Osteocyte (in vitro differentiated cells): ENCODE data around the gene PTGER2. TPM values are rescaled to one million over a fixed set of nuclear protein-coding genes. Genes with fewer than 3 reads are reported as not detected.

Source experiments
- DNase-seq: peaks from one replicate; pipeline ENCODE4 v3.0.0; 2021; ENCODE audit warnings: mixed read lengths; ENCODE audit not compliant: unreplicated experiment; ENCODE audit errors: extremely low spot score
- H3K27ac Mint-ChIP-seq: one replicate; pipeline ENCODE4 v1.8.0; 2021; ENCODE audit warnings: mild to moderate bottlenecking, mixed read lengths; ENCODE audit not compliant: unreplicated experiment
- H3K27me3 Mint-ChIP-seq: one replicate; pipeline ENCODE4 v1.8.0; 2021; ENCODE audit warnings: mixed read lengths; ENCODE audit not compliant: unreplicated experiment
- H3K36me3 Mint-ChIP-seq: one replicate; pipeline ENCODE4 v1.8.0; 2021; ENCODE audit warnings: mixed read lengths; ENCODE audit not compliant: unreplicated experiment
- H3K4me1 Mint-ChIP-seq: one replicate; pipeline ENCODE4 v1.8.0; 2021; ENCODE audit warnings: mixed read lengths; ENCODE audit not compliant: unreplicated experiment
- H3K4me3 Mint-ChIP-seq: one replicate; pipeline ENCODE4 v1.8.0; 2021; ENCODE audit warnings: mild to moderate bottlenecking, moderate library complexity, mixed read lengths; ENCODE audit not compliant: unreplicated experiment
- H3K9me3 Mint-ChIP-seq: one replicate; pipeline ENCODE4 v1.8.0; 2021; ENCODE audit warnings: mixed read lengths; ENCODE audit not compliant: unreplicated experiment
- total RNA-seq: library from RNA; stranded (reverse); gene quantifications from 2 replicates; pipeline ENCODE4 v1.2.1, GENCODE V29; 2021
- TF ChIP-seq, protein P1 (sequence below): fragments of 200-600 bp; sonication (generic); IDR thresholded peaks from 2 replicates; pipeline ENCODE4 v1.5.0; 2021; ENCODE audit warnings: antibody characterized with exemption, mild to moderate bottlenecking, moderate library complexity

The PTGER2 gene
- total RNA-seq, 1 donor from 2014 or later: 2.1 TPM

DNA sequence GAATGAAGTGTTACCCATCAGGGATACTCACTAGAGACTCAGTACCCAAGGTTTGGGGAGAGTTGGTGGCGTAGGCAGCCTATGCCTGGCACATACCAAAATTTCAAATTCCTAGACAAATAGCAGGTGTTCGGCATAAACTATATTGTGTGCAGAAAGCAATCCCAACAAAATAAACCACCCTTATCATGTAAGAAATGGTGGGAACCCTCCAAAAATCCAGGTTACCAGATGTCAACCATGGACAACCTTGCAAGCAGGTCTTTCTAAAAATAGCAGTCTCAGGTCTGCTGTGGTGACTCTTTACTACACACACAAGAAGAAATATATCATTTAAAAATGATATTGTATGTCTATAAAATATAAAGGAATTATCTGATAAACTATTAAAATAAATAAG is 17.7 kb upstream of the PTGER2 start:
- no peak for DNase-seq
- H3K27me3 Mint-ChIP-seq: peaks cover 29% of the 10 kb centered on the region
- TF ChIP-seq, protein P1, sequence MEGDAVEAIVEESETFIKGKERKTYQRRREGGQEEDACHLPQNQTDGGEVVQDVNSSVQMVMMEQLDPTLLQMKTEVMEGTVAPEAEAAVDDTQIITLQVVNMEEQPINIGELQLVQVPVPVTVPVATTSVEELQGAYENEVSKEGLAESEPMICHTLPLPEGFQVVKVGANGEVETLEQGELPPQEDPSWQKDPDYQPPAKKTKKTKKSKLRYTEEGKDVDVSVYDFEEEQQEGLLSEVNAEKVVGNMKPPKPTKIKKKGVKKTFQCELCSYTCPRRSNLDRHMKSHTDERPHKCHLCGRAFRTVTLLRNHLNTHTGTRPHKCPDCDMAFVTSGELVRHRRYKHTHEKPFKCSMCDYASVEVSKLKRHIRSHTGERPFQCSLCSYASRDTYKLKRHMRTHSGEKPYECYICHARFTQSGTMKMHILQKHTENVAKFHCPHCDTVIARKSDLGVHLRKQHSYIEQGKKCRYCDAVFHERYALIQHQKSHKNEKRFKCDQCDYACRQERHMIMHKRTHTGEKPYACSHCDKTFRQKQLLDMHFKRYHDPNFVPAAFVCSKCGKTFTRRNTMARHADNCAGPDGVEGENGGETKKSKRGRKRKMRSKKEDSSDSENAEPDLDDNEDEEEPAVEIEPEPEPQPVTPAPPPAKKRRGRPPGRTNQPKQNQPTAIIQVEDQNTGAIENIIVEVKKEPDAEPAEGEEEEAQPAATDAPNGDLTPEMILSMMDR: no peak
- H3K9me3 Mint-ChIP-seq: no peaks in the 10 kb centered on the region
- H3K27ac Mint-ChIP-seq: no peak overlapping the region
- H3K4me1 Mint-ChIP-seq: no peaks in the 10 kb centered on the region
- H3K4me3 Mint-ChIP-seq: no peak overlapping the region
- no peaks in the 10 kb centered on the region for H3K36me3 Mint-ChIP-seq

DNA sequence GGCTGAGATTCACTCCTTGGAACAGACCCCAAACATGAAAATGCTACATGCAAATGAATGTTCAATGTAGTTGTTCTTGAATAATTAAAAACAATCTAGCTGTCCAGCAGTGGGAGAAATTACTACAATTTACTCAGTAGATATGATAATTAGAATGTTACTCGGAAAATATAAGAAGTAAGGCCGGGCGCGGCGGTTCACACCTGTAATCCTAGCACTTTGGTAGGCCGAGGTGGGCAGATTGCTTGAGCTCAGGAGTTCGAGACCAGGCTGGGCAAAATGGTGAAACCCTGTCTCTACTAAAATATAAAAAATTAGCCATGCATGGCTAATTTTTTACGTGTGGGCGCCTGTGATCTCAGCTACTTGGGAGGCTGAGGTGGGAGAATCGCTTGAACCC is 15.3 kb upstream of the PTGER2 start:
- no peaks in the 10 kb centered on the region for H3K36me3 Mint-ChIP-seq
- H3K4me3 Mint-ChIP-seq: no peak overlapping the region
- no peak overlapping the region for H3K27ac Mint-ChIP-seq
- TF ChIP-seq, protein P1: no peak
- H3K27me3 Mint-ChIP-seq: peaks cover 13% of the 10 kb centered on the region
- peaks cover 7% of the 10 kb centered on the region for H3K4me1 Mint-ChIP-seq
- no peaks in the 10 kb centered on the region for H3K9me3 Mint-ChIP-seq
- DNase-seq: no peak

DNA sequence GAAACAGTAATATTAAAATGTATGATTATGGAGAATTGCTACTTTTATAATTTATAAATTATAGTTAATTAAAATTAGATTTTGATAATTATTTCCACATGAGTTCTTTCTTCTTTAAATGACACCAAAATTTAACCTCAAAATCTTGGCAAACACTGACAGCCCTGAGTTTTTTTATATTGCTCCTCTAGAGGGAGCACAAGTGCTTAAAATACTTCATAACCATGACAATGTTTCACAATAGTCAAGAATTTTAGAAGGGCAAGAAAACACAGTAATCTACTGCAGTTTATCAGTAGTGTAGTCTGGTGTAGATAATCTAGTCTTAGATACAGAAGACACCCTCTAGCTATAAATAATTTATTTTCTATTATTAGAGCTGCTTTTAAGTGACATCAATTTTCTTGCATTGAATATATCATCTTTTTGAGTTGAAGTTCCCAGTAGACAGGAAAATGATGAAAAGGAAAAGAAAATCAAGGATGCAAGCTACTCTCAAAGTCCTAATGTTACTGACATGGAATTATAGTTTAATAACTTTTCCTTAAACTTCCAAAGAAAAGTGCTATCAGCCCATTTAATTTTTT is 14.3 kb upstream of the PTGER2 start:
- no peak for DNase-seq
- H3K27ac Mint-ChIP-seq: no peak overlapping the region
- no peak overlapping the region for H3K4me3 Mint-ChIP-seq
- H3K27me3 Mint-ChIP-seq: peaks cover 3% of the 10 kb centered on the region
- TF ChIP-seq, protein P1: peak; percentile 76
- H3K9me3 Mint-ChIP-seq: no peaks in the 10 kb centered on the region
- H3K4me1 Mint-ChIP-seq: peaks cover 17% of the 10 kb centered on the region
- H3K36me3 Mint-ChIP-seq: no peaks in the 10 kb centered on the region

DNA sequence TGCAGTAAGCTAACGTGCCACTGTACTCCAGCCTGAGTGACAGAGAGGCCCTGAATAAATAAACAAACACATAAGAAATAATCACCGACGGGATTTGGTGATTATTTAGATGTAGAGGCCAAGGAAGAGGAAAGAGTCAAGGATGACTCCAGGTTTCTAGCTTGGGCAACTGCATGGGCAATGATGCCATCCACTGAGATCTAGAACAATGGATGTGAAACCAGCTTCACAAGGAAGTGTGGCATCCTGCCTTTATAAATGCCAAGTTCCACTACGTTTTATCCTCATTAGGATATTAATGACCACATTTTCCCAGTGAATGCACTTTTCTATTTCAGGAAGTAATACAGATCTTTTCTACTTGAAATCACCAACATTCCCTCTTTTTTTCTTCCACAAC is 10.9 kb upstream of the PTGER2 start:
- TF ChIP-seq, protein P1: no peak
- H3K27me3 Mint-ChIP-seq: no peaks in the 10 kb centered on the region

DNA sequence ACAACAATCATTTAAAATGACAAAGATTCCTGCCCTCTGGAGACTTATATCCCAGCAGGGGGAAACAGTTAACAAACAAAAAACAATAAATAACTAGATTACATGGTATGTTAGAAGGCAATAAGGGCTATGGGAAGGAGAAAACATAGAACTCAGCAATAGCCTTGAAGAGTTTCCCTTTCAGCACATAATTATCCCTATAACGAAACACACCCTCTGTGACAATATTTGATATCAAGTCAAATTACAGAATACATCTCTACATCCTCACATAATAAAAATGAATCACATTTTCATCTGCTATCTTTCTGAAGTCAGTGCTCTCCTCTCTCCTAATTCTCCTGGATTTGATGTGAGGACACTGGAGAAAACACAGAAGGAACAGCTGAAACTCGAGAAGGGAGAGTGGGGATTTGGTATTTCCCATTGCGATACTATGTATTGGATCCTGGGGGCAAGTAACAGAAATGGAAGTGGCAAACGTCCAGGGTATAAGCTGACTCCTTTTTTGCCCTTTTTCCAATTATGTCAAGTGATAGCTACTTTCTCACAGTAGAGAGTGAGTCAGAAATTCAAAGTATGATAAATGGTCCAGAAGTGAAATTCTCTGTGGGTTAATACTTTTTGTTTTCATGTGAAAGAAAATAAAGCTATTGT is 9.7 kb upstream of the PTGER2 start:
- no peak for DNase-seq
- no peak overlapping the region for H3K4me3 Mint-ChIP-seq
- H3K27me3 Mint-ChIP-seq: no peaks in the 10 kb centered on the region
- H3K9me3 Mint-ChIP-seq: peaks cover 5% of the 10 kb centered on the region
- H3K4me1 Mint-ChIP-seq: peaks cover 21% of the 10 kb centered on the region
- peak overlapping the region; percentile 9 for H3K27ac Mint-ChIP-seq
- H3K36me3 Mint-ChIP-seq: no peaks in the 10 kb centered on the region
- TF ChIP-seq, protein P1: no peak

More for the DNA sequence above, 10.9 kb upstream of the PTGER2 start:
- Mint-ChIP-seq H3K36me3 (no peaks in the 10 kb centered on the region), H3K4me1 (peaks cover 21% of the 10 kb centered on the region), H3K4me3 (no peak overlapping the region), H3K9me3 (peaks cover 4% of the 10 kb centered on the region), H3K27ac (no peak overlapping the region)
- no peak for DNase-seq
